Dermis microvascular lymphatic vessel endothelial cell (primary cell): Measurements from ENCODE around the gene TYK2. TPM values are rescaled to one million over a fixed set of nuclear protein-coding genes. Genes with fewer than 3 reads are reported as not detected.
"Not testable (repeated sequence)": the region's sequence is repeated elsewhere in the genome, so short reads cannot be mapped to it uniquely, and the experiment has no call there.

ENCODE experiments used
- DNase-seq, 2 donors: peaks; one replicate each; pipeline versions ENCODE4 v3.0.0 to v3.0.0-alpha.2; 2010; ENCODE audit warnings: low read depth in 2 of 2
- total RNA-seq: library from RNA; depleted of rRNA; stranded (reverse); fragments of >200 nt; gene quantifications from 2 replicates; pipeline ENCODE4 v1.2.1, GENCODE V29; 2014

The TYK2 gene
- total RNA-seq, 1 donor from 2014 or later = 57.0 TPM

GRCh38 chr19:10408511-10409283 lies 28.3 kb upstream of the TYK2 start:
- DNase-seq = no peak

- no peak for DNase-seq
These were observed 26.7 kb upstream of the TYK2 start for GRCh38 chr19:10407096-10407495.

GRCh38 chr19:10406191-10406590 lies 25.8 kb upstream of the TYK2 start:
- no peak for DNase-seq

GRCh38 chr19:10404888-10405820 lies 24.8 kb upstream of the TYK2 start:
- no peak for DNase-seq

GRCh38 chr19:10403137-10404021 lies 23.0 kb upstream of the TYK2 start, which contains the start of gene CDC37:
TSS of gene CDC37 (minus strand) at chr19:10403542. CDS start at chr19:10403479, 63 bp downstream.
- peak; percentile 92 to 97 for DNase-seq

- peak; percentile 82 to 86 for DNase-seq
These were observed 22.2 kb upstream of the TYK2 start for GRCh38 chr19:10402441-10403038.

GRCh38 chr19:10399878-10400277 lies 19.5 kb upstream of the TYK2 start:
- DNase-seq = no peak

- DNase-seq = not testable (repeated sequence)
These were observed 19.0 kb upstream of the TYK2 start for GRCh38 chr19:10399340-10399739.

- DNase-seq = no peak
These were observed 18.4 kb upstream of the TYK2 start for GRCh38 chr19:10398819-10399218.

GRCh38 chr19:10395917-10396316 lies 15.5 kb upstream of the TYK2 start:
- no peak for DNase-seq

GRCh38 chr19:10395436-10395835 lies 15.1 kb upstream of the TYK2 start:
- DNase-seq = no peak

- no peak for DNase-seq
These were observed 14.6 kb upstream of the TYK2 start for GRCh38 chr19:10395003-10395402.

GRCh38 chr19:10393137-10393536 lies 12.8 kb upstream of the TYK2 start:
- no peak for DNase-seq

GRCh38 chr19:10392120-10392519 lies 11.7 kb upstream of the TYK2 start:
- no peak for DNase-seq

GRCh38 chr19:10390652-10391286 lies 10.4 kb upstream of the TYK2 start:
- peak; percentile 71 to 81 for DNase-seq

GRCh38 chr19:10389863-10390262 lies 9.5 kb upstream of the TYK2 start:
- DNase-seq = peak in 1 of 2 donors; percentile 26

- DNase-seq = peak; percentile 75 to 81
These were observed 8.6 kb upstream of the TYK2 start for GRCh38 chr19:10388957-10389356.

- DNase-seq = no peak
These were observed 4.2 kb upstream of the TYK2 start for GRCh38 chr19:10384580-10384979.

GRCh38 chr19:10383223-10383499 lies 2.8 kb upstream of the TYK2 start:
- DNase-seq = not testable (repeated sequence)

GRCh38 chr19:10379880-10380312 lies 476 bp downstream of the TYK2 start:
- no peak for DNase-seq

GRCh38 chr19:10378124-10378523 lies 2.2 kb downstream of the TYK2 start:
- DNase-seq = no peak
